GM18517 (cell line): ENCODE measurements around the gene MAP2K1.
"Not testable (repeated sequence)": the region's sequence is repeated elsewhere in the genome, so short reads cannot be mapped to it uniquely, and the experiment has no call there.

ENCODE experiments used
- ATAC-seq: cut with Tn5 transposase; IDR thresholded peaks from one replicate; pipeline ENCODE4 v1.9.1; 2021; ENCODE audit warnings: mild to moderate bottlenecking, moderate library complexity; ENCODE audit not compliant: unreplicated experiment

MAP2K1 gene

GRCh38 chr15:66423149-66423548 lies 36.4 kb downstream of the MAP2K1 start:
- ATAC-seq, result no peak

DNA sequence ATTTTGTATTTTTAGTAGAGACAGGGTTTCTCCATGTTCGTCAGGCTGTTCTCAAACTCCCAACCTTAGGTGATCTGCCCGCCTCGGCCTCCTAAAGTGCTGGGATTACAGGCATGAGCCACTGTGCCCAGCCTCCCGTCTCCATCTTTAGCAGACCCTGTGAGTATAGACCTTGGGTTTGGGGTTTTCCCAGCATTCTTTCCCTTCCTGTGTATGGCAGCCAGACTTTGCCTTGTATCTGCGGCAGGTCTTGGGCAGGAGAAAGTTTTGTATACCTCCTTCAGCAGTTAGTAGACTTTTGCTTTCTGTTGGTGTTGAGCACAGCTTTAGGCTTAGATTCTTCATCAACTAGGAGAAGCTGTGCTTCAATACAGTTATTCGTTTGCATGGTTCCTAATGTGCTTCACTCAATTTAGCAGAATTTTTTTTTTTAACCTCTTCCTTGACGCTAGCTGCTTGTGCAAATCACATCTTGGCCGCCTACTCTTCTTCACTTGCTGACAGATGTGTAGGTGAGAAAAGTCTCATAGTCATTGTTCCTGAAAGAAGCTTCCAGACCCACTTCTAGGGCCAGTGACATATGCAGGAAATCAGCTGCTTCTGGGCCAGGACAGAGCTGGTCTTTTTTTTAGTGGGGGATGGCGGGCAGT lies 38.4 kb downstream of the MAP2K1 start:
- no peak for ATAC-seq

- ATAC-seq, result no peak
These were observed 39.1 kb downstream of the MAP2K1 start for GRCh38 chr15:66425837-66426236.

GRCh38 chr15:66429117-66429516 lies 42.4 kb downstream of the MAP2K1 start:
- ATAC-seq, result no peak

DNA sequence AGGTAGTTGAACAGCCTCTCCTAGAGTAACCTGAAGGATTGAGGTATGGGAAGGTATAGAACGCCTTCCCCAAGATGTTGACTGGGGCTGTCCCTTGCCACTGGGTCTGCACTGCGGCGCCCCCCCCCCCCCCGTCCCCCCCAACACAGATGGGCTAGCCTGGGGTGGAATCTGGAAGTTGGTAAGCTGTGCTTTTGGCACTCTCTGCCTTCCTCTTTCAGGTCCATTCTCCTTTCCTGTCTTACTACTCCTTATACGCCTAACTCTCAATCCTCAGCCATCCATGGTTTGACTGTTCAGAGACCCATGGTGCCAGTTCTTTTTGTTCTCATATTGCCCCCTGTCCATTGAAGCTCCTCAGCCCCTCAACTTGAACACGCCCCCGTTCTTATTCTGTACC lies 42.8 kb downstream of the MAP2K1 start:
- ATAC-seq, result no peak

DNA sequence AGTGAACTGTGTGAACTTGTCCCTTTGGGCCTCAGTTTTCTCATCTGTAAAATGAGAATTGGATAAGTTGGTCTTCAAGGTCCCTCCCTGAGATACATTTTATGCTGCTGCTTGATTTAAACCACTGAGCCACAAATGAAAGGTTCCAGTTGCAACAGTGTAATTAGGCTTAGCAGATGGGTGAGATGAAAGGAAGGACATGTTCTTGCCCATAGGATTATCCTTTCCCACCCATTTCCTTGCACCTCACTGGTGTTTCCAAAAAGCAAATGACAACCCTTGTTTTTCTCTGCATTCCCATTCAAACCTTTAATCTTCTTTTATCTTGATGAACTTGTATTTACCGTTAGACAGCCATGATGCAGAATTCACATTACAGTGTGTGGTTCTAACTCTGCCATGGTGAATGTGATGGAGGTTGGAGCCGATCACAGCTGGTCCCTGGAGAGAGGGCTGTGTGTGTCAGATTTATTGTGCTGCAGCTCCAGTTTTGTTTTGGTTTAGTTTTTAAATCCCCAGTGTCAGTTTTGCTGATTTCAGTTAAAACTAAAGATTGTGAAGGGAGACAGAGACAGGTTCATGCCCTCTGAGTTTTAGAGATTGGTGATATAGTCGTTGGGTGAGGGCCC lies 44.0 kb downstream of the MAP2K1 start:
- no peak for ATAC-seq

GRCh38 chr15:66433726-66434125 lies 47.0 kb downstream of the MAP2K1 start:
- ATAC-seq, result no peak

DNA sequence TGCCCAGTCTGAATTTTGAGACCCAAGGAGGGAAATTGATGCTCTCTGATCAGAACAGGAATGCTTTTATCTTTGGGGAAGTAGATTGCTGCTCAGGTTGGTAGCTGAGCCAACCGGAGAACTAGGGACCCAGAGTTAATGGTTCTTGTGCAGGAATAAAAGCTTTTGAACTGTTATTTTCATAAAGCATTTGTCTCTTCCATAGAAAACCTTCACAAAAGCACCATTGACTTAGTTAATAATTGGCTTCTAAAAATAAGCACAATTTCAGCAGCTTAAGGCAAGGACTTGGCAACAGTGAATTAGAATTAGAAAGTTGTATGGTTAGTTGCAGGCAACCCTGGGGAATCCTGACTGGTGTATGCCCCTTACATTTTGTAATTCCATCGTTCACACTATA lies 53.8 kb downstream of the MAP2K1 start:
- no peak for ATAC-seq

- no peak for ATAC-seq
These were observed 65.7 kb downstream of the MAP2K1 start for GRCh38 chr15:66452420-66452819.

DNA sequence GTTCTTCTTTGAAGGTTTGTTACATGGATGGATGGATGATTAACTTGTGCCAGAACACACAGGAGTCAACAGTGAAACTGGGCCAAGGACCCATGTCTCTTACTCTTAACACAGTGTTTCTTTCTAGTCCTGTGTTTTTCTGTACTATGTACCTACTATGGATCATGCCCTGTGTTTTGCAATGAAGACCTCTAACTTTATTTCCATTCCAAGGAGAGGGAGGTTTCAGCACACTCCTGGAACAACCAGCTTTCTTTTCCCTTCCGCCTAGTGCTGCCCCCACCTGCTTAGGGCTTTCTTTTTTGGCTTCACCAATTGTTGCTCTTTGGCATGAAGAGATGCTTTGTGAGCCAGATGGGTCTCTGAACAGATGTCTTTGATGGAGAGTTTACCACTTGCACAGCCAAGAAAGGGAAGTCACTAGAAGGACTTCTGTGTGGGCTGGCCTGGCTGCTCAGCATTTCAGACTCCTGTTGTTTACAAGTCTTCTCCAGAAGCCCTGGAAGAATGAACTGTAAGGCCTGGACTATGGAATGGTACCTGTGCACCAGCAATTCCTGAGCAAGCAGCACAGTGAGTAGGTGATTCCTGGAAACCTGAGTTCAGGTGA lies 66.4 kb downstream of the MAP2K1 start:
- no peak for ATAC-seq

DNA sequence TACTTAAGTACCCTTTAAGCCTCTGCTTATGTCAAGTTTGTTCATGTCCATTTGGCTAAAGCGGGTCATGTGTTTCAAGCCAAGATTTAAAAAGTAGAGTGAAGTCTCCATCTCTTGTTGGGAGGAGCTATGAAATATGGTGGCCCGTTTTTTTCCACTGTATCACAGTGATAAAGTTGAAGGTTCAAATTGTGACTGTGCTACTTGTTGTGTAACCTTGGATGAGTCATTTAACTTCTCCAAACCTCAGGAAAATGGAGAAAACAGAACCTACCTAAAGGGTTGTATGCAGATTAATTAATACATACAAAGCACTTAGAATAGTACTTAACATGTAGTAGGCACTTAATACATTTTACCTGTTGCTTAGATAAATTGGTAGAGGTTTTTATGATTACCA lies 67.4 kb downstream of the MAP2K1 start:
- ATAC-seq, result no peak

DNA sequence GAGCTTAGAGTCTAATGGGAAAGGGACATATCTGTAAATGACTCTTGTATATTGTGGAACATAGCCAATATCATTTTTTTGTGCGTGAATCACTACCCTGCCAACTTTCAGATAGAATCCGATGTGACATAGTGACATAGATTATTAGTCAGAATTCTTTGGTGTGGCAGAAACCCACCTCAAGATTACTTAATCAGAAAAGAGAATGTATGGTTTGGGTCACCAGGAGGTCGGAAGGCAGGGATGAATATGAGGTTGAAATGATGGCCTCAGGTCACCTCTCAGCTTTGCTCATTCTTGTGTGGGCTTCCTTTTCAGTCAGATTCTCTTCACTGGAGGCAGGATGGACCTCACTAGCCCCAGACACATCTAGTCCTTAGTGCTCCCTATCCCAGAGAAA lies 69.5 kb downstream of the MAP2K1 start:
- ATAC-seq, result no peak

GRCh38 chr15:66459818-66460615 lies 73.3 kb downstream of the MAP2K1 start:
- no peak for ATAC-seq

DNA sequence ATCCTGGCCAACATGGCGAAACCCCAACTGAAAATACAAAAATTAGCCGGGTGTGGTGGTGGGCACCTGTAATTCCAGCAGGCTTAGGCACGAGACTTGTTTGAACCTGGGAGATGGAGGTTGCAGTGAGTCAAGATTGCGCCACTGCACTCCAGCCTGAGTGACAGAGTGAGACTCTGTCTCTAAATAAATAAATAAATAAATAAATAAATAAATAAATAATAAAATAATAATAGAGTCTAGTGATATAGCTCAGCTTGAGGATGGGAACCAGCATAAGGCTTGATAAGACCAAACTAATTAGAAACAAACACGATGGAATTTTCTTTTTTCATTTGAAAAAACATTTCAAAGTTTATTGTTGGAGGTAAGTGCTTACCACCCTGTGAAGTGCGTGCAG lies 74.6 kb downstream of the MAP2K1 start:
- not testable (repeated sequence) for ATAC-seq

DNA sequence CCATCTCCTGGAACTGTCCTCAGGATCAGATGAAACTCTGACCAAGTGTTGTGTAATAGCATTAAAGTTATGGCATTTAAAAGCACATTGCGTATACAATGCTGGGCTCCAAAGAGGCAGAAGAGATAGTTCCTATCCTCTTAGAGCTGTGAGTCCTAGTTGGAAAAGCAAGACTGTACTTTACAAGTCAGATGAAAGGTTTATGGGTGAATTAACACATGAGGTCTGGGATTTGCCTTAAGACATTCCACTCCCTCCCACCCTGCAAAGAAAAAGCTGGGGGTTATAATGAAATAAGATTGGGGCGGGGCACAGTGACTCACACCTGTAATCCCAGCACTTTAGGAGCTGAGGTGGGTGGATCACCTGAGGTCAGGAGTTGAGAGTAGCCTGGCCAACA lies 75.2 kb downstream of the MAP2K1 start:
- no peak for ATAC-seq

DNA sequence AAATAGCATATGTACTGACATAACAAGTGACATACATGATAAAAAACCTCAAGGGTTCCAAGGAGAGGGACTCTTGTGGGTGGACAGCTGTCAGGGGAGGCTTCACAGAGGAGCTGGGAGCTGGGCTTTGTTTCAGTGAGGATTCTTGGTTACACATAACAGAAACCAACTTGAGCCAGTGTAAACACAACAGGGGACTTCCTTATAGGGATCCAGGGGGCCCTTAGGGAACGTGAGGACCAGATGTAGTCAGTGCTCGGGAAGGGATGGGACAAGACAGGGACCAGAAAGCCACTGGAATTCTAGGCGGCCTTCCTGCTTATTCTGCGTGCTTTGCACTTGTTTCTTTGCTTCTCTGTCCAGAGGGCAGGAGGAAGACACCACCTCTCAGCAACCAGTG lies 75.9 kb downstream of the MAP2K1 start:
- ATAC-seq, result no peak

- not testable (repeated sequence) for ATAC-seq
These were observed 78.6 kb downstream of the MAP2K1 start for GRCh38 chr15:66465294-66465693.

GRCh38 chr15:66467162-66468040 lies 80.7 kb downstream of the MAP2K1 start:
- not testable (repeated sequence) for ATAC-seq

DNA sequence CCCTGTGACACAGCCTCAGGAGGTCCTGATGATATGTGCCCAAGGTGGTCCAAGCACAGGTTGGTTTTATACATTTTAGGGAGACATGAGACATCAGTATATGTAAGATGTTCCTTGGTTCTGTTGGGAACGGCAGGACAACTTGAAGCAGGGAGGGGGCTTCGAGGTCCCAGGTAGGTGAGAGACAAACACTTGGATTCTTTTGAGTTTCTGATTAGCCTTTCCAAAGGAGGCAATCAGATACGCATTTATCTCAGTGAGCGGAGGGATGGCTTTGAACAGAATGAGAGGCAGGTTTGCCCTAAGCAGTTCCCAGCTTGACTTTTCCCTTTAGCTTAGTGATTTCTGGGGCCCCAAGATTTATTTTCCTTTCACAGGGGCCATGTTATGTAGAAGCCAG lies 84.1 kb downstream of the MAP2K1 start:
- not testable (repeated sequence) for ATAC-seq

DNA sequence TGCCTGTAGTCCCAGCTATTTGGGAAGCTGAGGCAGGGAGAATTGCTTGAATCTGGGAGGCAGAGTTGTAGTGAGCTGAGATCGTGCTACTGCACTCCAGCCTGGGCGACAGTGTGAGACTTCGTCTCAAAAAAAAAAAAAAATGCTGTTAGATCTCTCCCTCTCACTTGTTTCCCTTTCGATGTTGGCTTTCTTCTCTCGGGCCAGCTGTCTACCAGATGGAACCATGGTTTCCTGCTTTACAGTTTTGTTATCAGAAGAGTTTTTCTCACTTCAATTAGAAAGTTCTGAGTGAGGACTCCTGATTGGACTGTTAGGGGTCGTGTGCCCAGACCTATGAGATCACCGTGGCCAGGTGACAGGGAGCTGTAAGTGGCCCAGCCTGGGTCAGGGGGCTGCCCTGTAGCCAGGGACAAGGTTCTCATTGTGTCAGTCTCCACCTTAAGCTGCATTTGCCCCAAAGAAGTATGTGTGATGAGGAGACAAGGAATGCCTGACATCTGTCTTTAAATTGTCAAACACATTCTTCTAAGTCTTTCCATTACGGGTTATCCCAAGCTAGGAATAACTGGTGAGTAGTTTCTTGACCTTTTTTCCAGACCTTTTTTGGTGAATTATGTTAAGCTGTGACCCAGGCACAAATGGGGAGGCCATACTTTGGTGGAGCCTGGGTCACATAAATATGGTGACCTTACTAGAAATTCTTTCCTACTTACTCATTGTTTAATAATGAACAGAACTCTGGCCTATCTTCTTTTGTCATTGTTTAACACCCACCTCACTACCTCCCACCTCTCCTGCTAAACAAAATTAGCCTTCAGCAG lies 85.7 kb downstream of the MAP2K1 start:
- ATAC-seq, result peak; percentile 88
